Liver (tissue), 9 donors: Measurements from ENCODE around the gene TRPV4. TPM values are rescaled to one million over a fixed set of nuclear protein-coding genes. Genes with fewer than 3 reads are reported as not detected.

Experiments
- DNase-seq: peaks from one replicate; pipeline ENCODE4 v3.0.0-alpha.2; 2017; ENCODE audit warnings: low spot score
- H3K27ac ChIP-seq, 2 donors: one replicate each; pipeline ENCODE4 v1.7.0; 2013; ENCODE audit warnings: inconsistent platforms in 2 of 2, low read length in 2 of 2, control low read depth in 1 of 2, low read depth in 1 of 2, mild to moderate bottlenecking in 1 of 2
- H3K27me3 ChIP-seq, 4 donors: one replicate each; pipeline versions ENCODE4 v1.6.1 to v1.7.0; 2013; ENCODE audit warnings: low read length in 3 of 4, inconsistent platforms in 1 of 4, mild to moderate bottlenecking in 1 of 4, moderate library complexity in 1 of 4; ENCODE audit not compliant: control insufficient read depth in 4 of 4, insufficient read depth in 4 of 4
- H3K36me3 ChIP-seq, 4 donors: one replicate each; pipeline versions ENCODE4 v1.6.1 to v1.7.0; 2013; ENCODE audit warnings: low read length in 3 of 4, mild to moderate bottlenecking in 3 of 4, low read depth in 1 of 4, moderate library complexity in 1 of 4; ENCODE audit not compliant: control insufficient read depth in 4 of 4, insufficient read depth in 3 of 4
- H3K4me1 ChIP-seq, 4 donors: one replicate each; pipeline versions ENCODE4 v1.6.1 to v1.7.0; 2013; ENCODE audit warnings: low read length in 3 of 4, mild to moderate bottlenecking in 3 of 4, moderate library complexity in 1 of 4; ENCODE audit not compliant: control insufficient read depth in 4 of 4, insufficient read depth in 4 of 4
- H3K4me3 ChIP-seq, 3 donors: one replicate each; pipeline versions ENCODE4 v1.6.1 to v1.7.0; 2013; ENCODE audit warnings: low read length in 3 of 3, control low read depth in 1 of 3, low read depth in 1 of 3, mild to moderate bottlenecking in 1 of 3
- H3K9ac ChIP-seq, 2 donors: one replicate each; pipeline ENCODE4 v1.7.0; 2013; ENCODE audit warnings: low read length in 2 of 2, mild to moderate bottlenecking in 2 of 2, moderate library complexity in 2 of 2, control low read depth in 1 of 2, low read depth in 1 of 2
- H3K9me3 ChIP-seq, 4 donors: one replicate each; pipeline versions ENCODE4 v1.6.1 to v1.7.0; 2013; ENCODE audit warnings: low read length in 3 of 4; ENCODE audit not compliant: control insufficient read depth in 4 of 4
- CTCF ChIP-seq: fragments of 150-350 bp; IDR thresholded peaks from 2 replicates; pipeline ENCODE4 v1.5.1; 2017; ENCODE audit warnings: improper control_type of control experiment, low read depth, low read length; ENCODE audit not compliant: missing input control
- EGR1 ChIP-seq, 2 donors: IDR thresholded peaks; 2 replicates each; pipeline ENCODE4 v1.6.1; 2016 to 2018; ENCODE audit warnings: antibody characterized with exemption in 2 of 2, low read depth in 2 of 2
- FOXA1 ChIP-seq: IDR thresholded peaks from 2 replicates; pipeline ENCODE4 v1.6.1; 2016; ENCODE audit warnings: antibody characterized with exemption
- FOXA2 ChIP-seq: IDR thresholded peaks from 2 replicates; pipeline ENCODE4 v1.6.1; 2016; ENCODE audit warnings: antibody characterized with exemption
- GABPA ChIP-seq, 2 donors: IDR thresholded peaks in 1 of 2; conservative IDR thresholded peaks in 1 of 2; 2 replicates each; pipeline ENCODE4 v1.6.1; 2016; ENCODE audit warnings: antibody characterized with exemption in 2 of 2, mild to moderate bottlenecking in 1 of 2, moderate library complexity in 1 of 2
- HNF4A ChIP-seq, 2 donors: conservative IDR thresholded peaks; 2 replicates each; pipeline ENCODE4 v1.6.1; 2016; ENCODE audit warnings: antibody characterized with exemption in 2 of 2, mild to moderate bottlenecking in 2 of 2
- JUND ChIP-seq, 2 donors: IDR thresholded peaks; 2 replicates each; pipeline ENCODE4 v1.6.1; 2016; ENCODE audit warnings: antibody characterized with exemption in 2 of 2
- NR2F2 ChIP-seq: IDR thresholded peaks from 2 replicates; pipeline ENCODE4 v1.6.1; 2016; ENCODE audit warnings: antibody characterized with exemption
- RXRA ChIP-seq, 2 donors: IDR thresholded peaks; 2 replicates each; pipeline ENCODE4 v1.6.1; 2017 to 2018; ENCODE audit warnings: antibody characterized with exemption in 2 of 2, mild to moderate bottlenecking in 1 of 2
- SP1 ChIP-seq: IDR thresholded peaks from 2 replicates; pipeline ENCODE4 v1.6.1; 2018; ENCODE audit warnings: antibody characterized with exemption, mild to moderate bottlenecking
- TAF1 ChIP-seq: conservative IDR thresholded peaks from 2 replicates; pipeline ENCODE4 v1.6.1; 2016; ENCODE audit warnings: antibody characterized with exemption, mild to moderate bottlenecking
- YY1 ChIP-seq: IDR thresholded peaks from 2 replicates; pipeline ENCODE4 v1.6.1; 2016; ENCODE audit warnings: antibody characterized with exemption, mild to moderate bottlenecking
- WGBS: extraction: QIAGEN DNeasy Blood & Tissue Kit; methylation state at CpG from one replicate; pipeline ENCODE4 v1.1.7; 2013; 5-methylcytosine and 5-hydroxymethylcytosine counted together
- polyA plus RNA-seq, 2 donors: library from polyadenylated mRNA; stranded (reverse) in 1 of 2; unstranded in 1 of 2; fragments of 200-250 nt in 1 of 2; fragments of >200 nt in 1 of 2; fragmentation: Nextera tagmentation in 1 of 2; extraction: Ambion mirVana in 1 of 2; gene quantifications; one replicate each; pipeline versions ENCODE4 v1.2.1 to v1.2.3, GENCODE V29; 2013 to 2015
- total RNA-seq, 2 donors: library from RNA; depleted of rRNA; stranded (reverse); fragments of >200 nt; gene quantifications; one replicate each; pipeline ENCODE4 v1.2.3, GENCODE V29; 2014
- TF ChIP-seq, protein P1 (sequence below): IDR thresholded peaks from 2 replicates; pipeline ENCODE4 v1.6.1; 2016; ENCODE audit warnings: antibody characterized with exemption, mild to moderate bottlenecking
- TF ChIP-seq, protein P2 (sequence below): IDR thresholded peaks from 2 replicates; pipeline ENCODE4 v1.6.1; 2016; ENCODE audit warnings: antibody characterized with exemption
- TF ChIP-seq, protein P3 (sequence below): IDR thresholded peaks from 2 replicates; pipeline ENCODE4 v1.6.1; 2016; ENCODE audit warnings: antibody characterized with exemption
- donor health status: healthy.
- donor health status: healthy.
- donor health status: healthy.
- donor health status: healthy.
- donor health status: healthy.

TRPV4 gene
- total and polyA plus RNA-seq, 4 donors: 1.3 to 9.6 (median 3.9) TPM

GRCh38 chr12:109768901-109769670, 64.1 kb downstream of the TRPV4 start:
- H3K4me3 ChIP-seq: no peak overlapping the region
- no peak overlapping the region for H3K27ac ChIP-seq
- 96% methylated on average over 38 of the region's 38 CpGs for WGBS
- TF ChIP-seq, protein P1, sequence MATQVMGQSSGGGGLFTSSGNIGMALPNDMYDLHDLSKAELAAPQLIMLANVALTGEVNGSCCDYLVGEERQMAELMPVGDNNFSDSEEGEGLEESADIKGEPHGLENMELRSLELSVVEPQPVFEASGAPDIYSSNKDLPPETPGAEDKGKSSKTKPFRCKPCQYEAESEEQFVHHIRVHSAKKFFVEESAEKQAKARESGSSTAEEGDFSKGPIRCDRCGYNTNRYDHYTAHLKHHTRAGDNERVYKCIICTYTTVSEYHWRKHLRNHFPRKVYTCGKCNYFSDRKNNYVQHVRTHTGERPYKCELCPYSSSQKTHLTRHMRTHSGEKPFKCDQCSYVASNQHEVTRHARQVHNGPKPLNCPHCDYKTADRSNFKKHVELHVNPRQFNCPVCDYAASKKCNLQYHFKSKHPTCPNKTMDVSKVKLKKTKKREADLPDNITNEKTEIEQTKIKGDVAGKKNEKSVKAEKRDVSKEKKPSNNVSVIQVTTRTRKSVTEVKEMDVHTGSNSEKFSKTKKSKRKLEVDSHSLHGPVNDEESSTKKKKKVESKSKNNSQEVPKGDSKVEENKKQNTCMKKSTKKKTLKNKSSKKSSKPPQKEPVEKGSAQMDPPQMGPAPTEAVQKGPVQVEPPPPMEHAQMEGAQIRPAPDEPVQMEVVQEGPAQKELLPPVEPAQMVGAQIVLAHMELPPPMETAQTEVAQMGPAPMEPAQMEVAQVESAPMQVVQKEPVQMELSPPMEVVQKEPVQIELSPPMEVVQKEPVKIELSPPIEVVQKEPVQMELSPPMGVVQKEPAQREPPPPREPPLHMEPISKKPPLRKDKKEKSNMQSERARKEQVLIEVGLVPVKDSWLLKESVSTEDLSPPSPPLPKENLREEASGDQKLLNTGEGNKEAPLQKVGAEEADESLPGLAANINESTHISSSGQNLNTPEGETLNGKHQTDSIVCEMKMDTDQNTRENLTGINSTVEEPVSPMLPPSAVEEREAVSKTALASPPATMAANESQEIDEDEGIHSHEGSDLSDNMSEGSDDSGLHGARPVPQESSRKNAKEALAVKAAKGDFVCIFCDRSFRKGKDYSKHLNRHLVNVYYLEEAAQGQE: no peak
- TF ChIP-seq EGR1 (IDR thresholded peaks at IDR 0.05; ENCODE audit: low read depth in 2 of 2) (no peak), GABPA (IDR thresholded peaks at IDR 0.05 in 1 of 2, conservative IDR thresholded peaks at IDR 0.05 in 1 of 2) (no peak), FOXA2 (no peak), CTCF (no peak)
- DNase-seq: peak; percentile 20
- peaks cover 0 to 19% (median 15%) of the 10 kb centered on the region in 4 donors for H3K4me1 ChIP-seq
- no peaks in the 10 kb centered on the region for H3K9me3 ChIP-seq
- H3K36me3 ChIP-seq: no peaks in the 10 kb centered on the region
- no peak overlapping the region for H3K9ac ChIP-seq
- H3K27me3 ChIP-seq: no peaks in the 10 kb centered on the region

- WGBS: 96% methylated on average over 54 of the region's 54 CpGs
- no peak overlapping the region for H3K27ac ChIP-seq
- H3K9me3 ChIP-seq: no peaks in the 10 kb centered on the region
- peaks cover 0 to 13% (median 8%) of the 10 kb centered on the region in 4 donors for H3K4me1 ChIP-seq
- no peak overlapping the region for H3K4me3 ChIP-seq
- H3K36me3 ChIP-seq: no peaks in the 10 kb centered on the region
- H3K27me3 ChIP-seq: no peaks in the 10 kb centered on the region
- no peak overlapping the region for H3K9ac ChIP-seq
- peak; percentile 23 for DNase-seq
- no peak for TF ChIP-seq CTCF
- TF ChIP-seq FOXA2: no peak
- no peak for TF ChIP-seq JUND (IDR thresholded peaks at IDR 0.05)
- TF ChIP-seq YY1: no peak
- TF ChIP-seq GABPA (IDR thresholded peaks at IDR 0.05 in 1 of 2, conservative IDR thresholded peaks at IDR 0.05 in 1 of 2): no peak
- no peak for TF ChIP-seq SP1
- no peak for TF ChIP-seq HNF4A (conservative IDR thresholded peaks at IDR 0.05)
- TF ChIP-seq, protein P2, sequence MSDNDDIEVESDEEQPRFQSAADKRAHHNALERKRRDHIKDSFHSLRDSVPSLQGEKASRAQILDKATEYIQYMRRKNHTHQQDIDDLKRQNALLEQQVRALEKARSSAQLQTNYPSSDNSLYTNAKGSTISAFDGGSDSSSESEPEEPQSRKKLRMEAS: no peak
- TF ChIP-seq EGR1 (IDR thresholded peaks at IDR 0.05; ENCODE audit: low read depth in 2 of 2): no peak
- TF ChIP-seq RXRA (IDR thresholded peaks at IDR 0.05): no peak
- TF ChIP-seq FOXA1: no peak
- TF ChIP-seq TAF1: no peak
- TF ChIP-seq, protein P3, sequence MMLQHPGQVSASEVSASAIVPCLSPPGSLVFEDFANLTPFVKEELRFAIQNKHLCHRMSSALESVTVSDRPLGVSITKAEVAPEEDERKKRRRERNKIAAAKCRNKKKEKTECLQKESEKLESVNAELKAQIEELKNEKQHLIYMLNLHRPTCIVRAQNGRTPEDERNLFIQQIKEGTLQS: no peak
- no peak for TF ChIP-seq NR2F2
- TF ChIP-seq, protein P1: no peak
These were observed 65.0 kb downstream of the TRPV4 start for GRCh38 chr12:109767991-109768900.
